Cardiac muscle cell (in vitro differentiated cells and primary cell): ENCODE measurements around the gene PRSS56. TPM values are rescaled to one million over a fixed set of nuclear protein-coding genes. Genes with fewer than 3 reads are reported as not detected.

Source experiments
- DNase-seq, 2 donors: peaks; one replicate each; pipeline versions ENCODE4 v3.0.0 to v3.0.0-alpha.2; 2010 to 2017; ENCODE audit warnings: low read depth in 1 of 2, low spot score in 1 of 2
- H3K27ac ChIP-seq: fragments of 200-600 bp; sonication (generic); 2 replicates; pipeline ENCODE4 v1.5.1; 2016
- H3K27me3 ChIP-seq: fragments of 200-600 bp; sonication (generic); 2 replicates; pipeline ENCODE4 v1.6.0; 2016; ENCODE audit warnings: control low read depth
- H3K36me3 ChIP-seq: fragments of 200-600 bp; sonication (generic); 2 replicates; pipeline ENCODE4 v1.5.1; 2016; ENCODE audit warnings: control low read depth
- H3K4me1 ChIP-seq: fragments of 200-600 bp; sonication (generic); 2 replicates; pipeline ENCODE4 v1.8.1; 2017; ENCODE audit warnings: low read depth, mild to moderate bottlenecking, mixed run types
- H3K4me3 ChIP-seq: fragments of 200-600 bp; sonication (generic); 2 replicates; pipeline ENCODE4 v1.5.1; 2016; ENCODE audit warnings: mild to moderate bottlenecking
- H3K9me3 ChIP-seq: fragments of 200-600 bp; sonication (generic); 2 replicates; pipeline ENCODE4 v1.5.1; 2017; ENCODE audit warnings: low read depth, mild to moderate bottlenecking, control low read depth
- CTCF ChIP-seq: IDR thresholded peaks from 2 replicates; pipeline ENCODE4 v1.5.1; 2012; ENCODE audit warnings: low read depth, mild to moderate bottlenecking, low read length
- polyA plus RNA-seq: library from polyadenylated mRNA; unstranded; fragments of >200 nt; fragmentation: Nextera tagmentation; extraction: Ambion mirVana; gene quantifications from 2 replicates; pipeline ENCODE4 v1.2.1, GENCODE V29; 2016
- total RNA-seq: library from RNA; depleted of rRNA; stranded (reverse); fragments of >200 nt; gene quantifications from 2 replicates; pipeline ENCODE4 v1.2.3, GENCODE V29; 2016

Gene PRSS56
- total and polyA plus RNA-seq, 2 experiments from 2014 or later, result not detected

GRCh38 chr2:232515639-232516038, 4.5 kb upstream of the PRSS56 start:
- Histone ChIP-seq H3K4me3 (no peak overlapping the region), H3K36me3 (no peaks in the 10 kb centered on the region), H3K27ac (no peak overlapping the region), H3K4me1 (no peaks in the 10 kb centered on the region), H3K9me3 (no peaks in the 10 kb centered on the region), H3K27me3 (peaks cover 29% of the 10 kb centered on the region)
- TF ChIP-seq CTCF, result no peak
- no peak for DNase-seq

- H3K27me3 ChIP-seq, result peaks cover 38% of the 10 kb centered on the region
- H3K27ac ChIP-seq, result no peak overlapping the region
- no peak overlapping the region for H3K4me3 ChIP-seq
- TF ChIP-seq CTCF, result no peak
- H3K36me3 ChIP-seq, result no peaks in the 10 kb centered on the region
- no peaks in the 10 kb centered on the region for H3K4me1 ChIP-seq
- DNase-seq, result no peak
- no peaks in the 10 kb centered on the region for H3K9me3 ChIP-seq
Measured at GRCh38 chr2:232516551-232516950, 3.6 kb upstream of the PRSS56 start.

DNA sequence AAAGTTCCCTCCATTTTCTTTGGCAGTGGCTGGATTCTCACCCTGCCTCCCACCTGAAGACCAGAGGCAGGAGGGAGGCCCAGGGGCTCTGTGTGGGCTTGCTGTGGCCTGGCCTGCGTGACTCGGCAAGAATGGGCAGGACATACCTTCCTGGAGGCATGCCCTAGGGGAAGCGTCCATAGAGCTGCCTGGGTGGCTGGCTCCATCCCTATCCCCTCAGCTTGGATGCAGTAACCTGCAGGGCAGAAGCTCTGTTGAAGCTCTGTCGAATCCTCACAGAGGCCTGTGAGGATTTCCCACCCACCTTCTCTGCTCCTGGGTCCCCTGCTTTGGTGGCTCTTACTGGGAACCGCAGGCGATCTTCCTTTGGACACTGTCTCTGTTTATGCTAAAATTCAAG, 1.3 kb upstream of the PRSS56 start:
- H3K4me1 ChIP-seq, result no peaks in the 10 kb centered on the region
- H3K9me3 ChIP-seq, result no peaks in the 10 kb centered on the region
- H3K4me3 ChIP-seq, result no peak overlapping the region
- no peak for TF ChIP-seq CTCF
- DNase-seq, result no peak
- H3K36me3 ChIP-seq, result no peaks in the 10 kb centered on the region
- H3K27ac ChIP-seq, result no peak overlapping the region
- peaks cover 61% of the 10 kb centered on the region for H3K27me3 ChIP-seq

- Histone ChIP-seq H3K27me3 (peaks cover 61% of the 10 kb centered on the region), H3K27ac (no peak overlapping the region), H3K9me3 (no peaks in the 10 kb centered on the region), H3K4me1 (peaks cover under 1% of the 10 kb centered on the region), H3K4me3 (no peak overlapping the region), H3K36me3 (no peaks in the 10 kb centered on the region)
- TF ChIP-seq CTCF, result no peak
- DNase-seq, result no peak
Measured at GRCh38 chr2:232520489-232520888, 301 bp downstream of the PRSS56 start.

GRCh38 chr2:232521098-232521497, 910 bp downstream of the PRSS56 start:
- peaks cover 2% of the 10 kb centered on the region for H3K4me1 ChIP-seq
- no peaks in the 10 kb centered on the region for H3K36me3 ChIP-seq
- no peak for TF ChIP-seq CTCF
- H3K27me3 ChIP-seq, result peaks cover 61% of the 10 kb centered on the region
- DNase-seq, result no peak
- H3K27ac ChIP-seq, result no peak overlapping the region
- H3K4me3 ChIP-seq, result no peak overlapping the region
- no peaks in the 10 kb centered on the region for H3K9me3 ChIP-seq
